HT-29 (cell line): ENCODE measurements around the gene GRM2. TPM values are rescaled to one million over a fixed set of nuclear protein-coding genes. Genes with fewer than 3 reads are reported as not detected.
"Not testable (repeated sequence)": the region's sequence is repeated elsewhere in the genome, so short reads cannot be mapped to it uniquely, and the experiment has no call there.

Experiments
- DNase-seq: peaks from one replicate; pipeline ENCODE4 v3.0.0-alpha.2; 2015; ENCODE audit warnings: low spot score
- small RNA-seq: library from RNA; depleted of rRNA; stranded (forward); fragments of <200 nt; gene quantifications from one replicate; pipeline ENCODE3, GENCODE V24; 2014
- total RNA-seq: library from RNA; depleted of rRNA; stranded (reverse); fragments of >200 nt; shearing (Covaris generic); gene quantifications from 2 replicates; pipeline ENCODE4 v1.2.3, GENCODE V29; 2014; rRNA removed

The GRM2 gene
- total RNA-seq, 1 experiment from 2014 or later, result not detected

DNA sequence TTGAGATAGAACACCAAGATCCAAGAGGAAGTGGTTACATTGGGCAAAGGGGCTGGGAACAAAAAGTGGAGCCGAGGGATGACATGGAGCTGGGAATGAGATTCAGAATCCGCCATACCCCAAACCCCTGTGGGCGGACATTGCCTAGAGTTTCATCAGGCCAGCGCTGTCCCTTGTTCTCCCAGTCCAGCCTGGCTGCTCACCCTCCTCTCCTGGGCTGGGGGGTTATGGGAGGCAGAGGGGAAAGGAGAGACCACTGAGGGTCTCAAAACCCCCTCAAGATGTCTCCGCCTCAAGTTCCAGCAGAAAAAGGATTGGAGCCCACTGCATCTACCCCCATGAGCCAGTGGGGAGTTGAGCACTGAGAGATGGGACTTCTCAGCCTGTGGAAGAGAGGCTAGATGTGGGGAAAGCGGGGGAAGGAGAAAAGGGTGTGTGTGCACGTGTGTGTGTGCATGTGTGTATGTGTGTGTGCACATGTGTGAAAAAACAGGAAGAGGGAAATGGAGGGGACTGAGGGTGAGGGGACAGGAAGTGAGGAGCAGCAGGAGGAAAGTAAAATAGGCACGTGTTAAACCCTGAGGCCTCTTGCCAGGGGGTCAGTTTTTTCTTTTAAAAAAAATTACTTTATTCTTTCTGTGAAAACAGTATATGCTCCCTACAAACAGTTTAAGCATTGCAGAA, 14.3 kb downstream of the GRM2 start:
- no peak for DNase-seq

DNA sequence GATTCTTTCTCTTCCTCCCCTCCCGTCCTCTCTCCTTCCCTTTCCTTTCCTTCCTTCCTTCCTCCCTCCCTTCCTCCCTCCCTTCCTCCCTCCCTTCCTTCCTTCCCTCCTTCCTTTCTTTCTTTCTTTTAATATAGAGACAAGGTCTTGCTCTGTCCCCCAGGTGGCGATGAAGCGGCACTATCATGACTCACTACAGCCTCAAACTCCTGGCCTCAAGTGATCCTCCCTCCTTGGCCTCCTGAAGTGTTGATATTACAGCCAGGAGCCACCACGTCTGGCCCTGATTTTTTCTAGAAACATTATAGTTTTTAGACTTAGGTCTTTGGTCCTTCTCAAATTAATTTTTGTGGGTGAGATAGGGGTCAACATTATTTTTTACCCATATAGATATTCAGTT, 15.5 kb downstream of the GRM2 start:
- no peak for DNase-seq

- DNase-seq, result no peak
Measured at GRCh38 chr3:51727500-51727899, 20.6 kb downstream of the GRM2 start.

- DNase-seq, result no peak
Measured at GRCh38 chr3:51729042-51729633, 22.3 kb downstream of the GRM2 start.

DNA sequence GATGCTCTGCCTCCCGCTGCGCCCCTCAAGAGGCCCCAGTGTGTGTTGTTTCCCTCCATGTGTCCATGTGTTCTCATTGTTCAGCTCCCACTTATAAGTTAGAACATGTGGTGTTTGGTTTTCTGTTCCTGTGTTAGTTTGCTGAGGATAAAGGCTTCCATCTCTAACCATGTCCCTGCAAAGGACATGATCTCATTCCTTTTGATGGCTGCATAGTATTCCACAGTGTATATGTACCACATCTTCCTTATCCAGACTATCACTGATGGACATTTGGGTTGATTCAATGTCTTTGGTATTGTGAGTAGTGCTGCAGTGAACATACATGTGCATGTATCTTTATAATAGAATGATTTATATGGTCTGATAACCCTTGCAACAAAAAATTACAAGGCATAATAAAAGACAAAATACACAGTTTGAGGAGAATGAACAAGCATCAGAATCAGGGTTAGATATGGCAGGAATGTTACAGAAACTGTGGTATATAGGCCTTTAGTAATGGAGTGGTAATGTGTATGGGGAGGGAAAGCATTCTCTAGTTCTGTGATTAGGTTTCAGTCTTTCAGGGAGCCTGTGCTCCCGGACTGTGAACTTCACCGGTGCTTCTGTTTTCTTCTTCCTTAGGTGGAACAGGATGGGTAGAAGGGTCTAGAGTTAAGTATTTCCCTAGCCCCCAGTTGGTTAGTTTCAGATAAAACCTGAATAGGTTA, 27.1 kb downstream of the GRM2 start:
- no peak for DNase-seq

- no peak for DNase-seq
Measured at GRCh38 chr3:51734572-51734907, 27.7 kb downstream of the GRM2 start.

- no peak for DNase-seq
Measured at GRCh38 chr3:51735039-51735438, 28.2 kb downstream of the GRM2 start.

- DNase-seq, result no peak
Measured at GRCh38 chr3:51735950-51736349, 29.1 kb downstream of the GRM2 start.

GRCh38 chr3:51739110-51739509, 32.2 kb downstream of the GRM2 start:
- DNase-seq, result no peak

DNA sequence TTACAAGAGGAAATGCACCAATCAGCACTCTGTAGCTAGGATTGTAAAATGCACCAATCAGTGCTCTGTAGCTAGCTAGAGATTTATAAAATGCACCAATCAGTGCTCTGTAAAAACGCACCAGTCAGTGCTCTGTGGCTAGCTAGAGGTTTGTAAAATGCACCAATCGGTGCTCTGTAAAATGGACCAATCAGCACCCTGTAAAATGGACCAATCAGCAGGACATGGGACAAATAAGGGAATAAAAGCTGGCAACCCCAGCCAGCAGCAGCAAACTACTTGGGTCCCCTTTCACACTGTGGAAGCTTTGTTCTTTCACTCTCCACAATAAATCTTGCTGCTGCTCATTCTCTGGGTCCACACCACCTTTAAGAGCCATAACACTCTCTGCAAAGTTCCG, 35.5 kb downstream of the GRM2 start:
- not testable (repeated sequence) for DNase-seq

DNA sequence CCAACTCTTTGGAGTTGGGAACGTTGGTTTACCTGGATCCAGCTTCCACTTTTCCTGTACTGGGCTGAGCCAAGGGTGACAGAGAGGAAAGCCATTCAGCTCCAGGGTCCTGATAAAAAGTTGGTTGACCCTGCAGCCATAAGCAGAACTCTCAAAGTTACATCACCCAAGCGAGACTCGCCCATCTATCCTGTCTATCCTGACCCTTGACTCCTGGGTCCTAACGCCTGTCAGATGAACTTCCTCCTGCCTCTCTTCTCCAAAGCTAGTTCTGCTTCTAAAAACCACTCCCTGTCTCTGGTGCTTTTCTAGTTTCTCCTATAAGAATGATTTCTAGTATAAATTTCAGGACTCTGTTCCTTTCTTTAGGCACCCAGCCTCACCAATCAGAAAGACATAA, 36.1 kb downstream of the GRM2 start:
- not testable (repeated sequence) for DNase-seq

DNA sequence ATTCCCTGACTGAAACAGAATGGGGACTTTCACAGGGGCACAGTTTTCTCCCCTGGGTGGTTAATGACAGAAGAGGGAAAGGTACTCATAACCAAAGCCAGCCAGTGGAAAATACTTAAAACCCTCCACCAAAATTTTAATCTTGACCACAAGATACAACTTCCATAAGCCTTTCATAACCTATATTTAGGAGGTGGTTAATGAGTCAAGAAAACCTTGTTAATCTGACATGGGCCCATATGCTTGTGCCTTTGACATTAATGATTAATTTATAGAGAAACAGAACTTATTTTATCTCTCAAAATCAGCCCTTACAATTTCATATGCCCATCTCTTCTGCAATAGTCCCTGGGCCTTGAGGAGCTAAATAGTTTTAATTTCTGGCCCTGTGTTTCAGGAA, 41.0 kb downstream of the GRM2 start:
- DNase-seq, result no peak

DNA sequence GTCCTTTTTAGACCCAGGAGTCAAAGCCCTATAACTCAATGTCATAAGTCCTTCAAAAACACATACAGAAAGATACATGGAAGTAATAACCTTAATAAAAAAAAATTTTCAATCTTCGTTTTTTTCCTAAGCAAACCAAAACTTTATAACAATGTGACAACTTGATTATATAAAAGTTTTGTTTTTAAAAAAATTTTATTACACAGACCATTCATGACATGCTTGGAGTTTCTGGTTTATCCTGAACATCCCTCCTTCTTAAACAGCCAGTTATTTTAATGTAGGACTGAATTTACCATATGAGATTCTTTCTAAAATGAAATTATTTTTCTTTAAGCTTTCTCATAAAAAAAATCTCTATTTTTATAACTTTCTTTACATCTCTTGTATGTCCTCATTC, 41.5 kb downstream of the GRM2 start:
- no peak for DNase-seq

DNA sequence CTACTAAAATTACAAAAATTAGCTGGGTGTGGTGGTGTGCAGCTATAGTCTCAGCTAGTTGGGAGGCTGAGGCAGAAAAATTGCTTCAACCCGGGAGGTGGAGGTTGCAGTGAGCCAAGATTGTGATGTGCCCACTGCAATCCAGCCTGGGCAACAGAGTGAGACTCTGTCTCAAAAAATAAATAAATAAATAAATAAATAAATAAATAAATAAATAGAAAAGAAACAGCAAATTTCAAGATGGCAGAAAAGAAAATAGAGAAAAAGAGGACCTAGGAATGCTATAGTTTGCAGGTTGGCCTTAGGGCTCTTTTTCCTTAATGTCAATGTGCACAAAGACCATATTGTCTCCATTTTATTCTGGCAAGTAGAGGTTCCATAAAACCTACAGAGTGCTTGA, 44.0 kb downstream of the GRM2 start:
- no peak for DNase-seq

DNA sequence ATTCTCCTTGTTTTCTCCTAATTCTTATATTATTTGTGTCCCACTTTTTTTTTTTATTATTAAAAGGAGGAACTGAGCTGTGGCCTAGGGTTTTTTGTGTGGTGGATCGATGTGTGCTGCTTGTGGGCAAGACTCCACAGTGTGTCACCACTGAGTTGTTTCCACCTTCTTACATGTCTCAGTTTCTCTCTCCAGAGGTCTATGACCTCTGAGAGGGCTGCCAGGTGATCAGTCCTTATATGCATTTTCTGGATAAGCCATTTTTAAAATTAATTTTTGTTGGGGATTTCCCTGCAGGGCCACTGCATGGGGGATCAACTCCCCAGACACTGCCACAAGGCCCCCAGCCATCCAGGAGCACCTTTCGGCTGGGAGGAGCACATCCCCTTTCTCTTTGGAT, 44.4 kb downstream of the GRM2 start:
- DNase-seq, result no peak

- DNase-seq, result peak; percentile 15
Measured at GRCh38 chr3:51753763-51754750, 47.2 kb downstream of the GRM2 start.

- DNase-seq, result no peak
Measured at GRCh38 chr3:51759203-51759602, 52.3 kb downstream of the GRM2 start.

Small RNA genes within 50 kb of the gene (small RNA-seq; reads per million reads assigned to genes)
- gene RNA5SP132, result 128 reads per million, percentile 97 among the genes with 10 or more reads in this experiment

Other genes with a start within 250 kb of the GRM2 start
- gene DCAF1, start 207.1 kb upstream of the GRM2 start, total RNA-seq, result 10.6 and 12.2 TPM in 2 replicates
- 7.4 and 7.6 TPM in 2 replicates for gene RAD54L2, start 168.3 kb upstream of the GRM2 start, total RNA-seq
- gene TEX264, start 35.8 kb upstream of the GRM2 start, total RNA-seq, result 41.0 and 44.2 TPM in 2 replicates
- gene IQCF6, start 72.2 kb downstream of the GRM2 start, total RNA-seq, result not detected in 2 replicates
- gene IQCF2, start 154.5 kb downstream of the GRM2 start, total RNA-seq, result not detected in 2 replicates
- not detected in 2 replicates for gene IQCF5, start 168.5 kb downstream of the GRM2 start, total RNA-seq
- gene IQCF1, start 196.3 kb downstream of the GRM2 start, total RNA-seq, result 1.5 TPM in 1 of 2 replicates, not detected in the other
- gene RRP9, start 234.8 kb downstream of the GRM2 start, total RNA-seq, result 84.5 and 91.7 TPM in 2 replicates
- 5.8 and 6.0 TPM in 2 replicates for gene PARP3, start 235.3 kb downstream of the GRM2 start, total RNA-seq
- gene GPR62, start 248.3 kb downstream of the GRM2 start, total RNA-seq, result not detected in 2 replicates